Ovary (tissue), 10 donors: ENCODE data around the gene DDN. TPM values are rescaled to one million over a fixed set of nuclear protein-coding genes. Genes with fewer than 3 reads are reported as not detected.

Experiments used
- DNase-seq, 5 donors: peaks; one replicate each; pipeline ENCODE4 v3.0.0-alpha.2; 2019 to 2020
- H3K27ac ChIP-seq, 2 donors: fragments of 200-600 bp; one replicate each; pipeline versions ENCODE4 v1.5.1 to v1.8.0; 2019 to 2022
- H3K27me3 ChIP-seq: fragments of 200-600 bp; one replicate; pipeline ENCODE4 v1.8.0; 2022
- H3K36me3 ChIP-seq: fragments of 200-600 bp; sonication (generic); one replicate; pipeline ENCODE4 v1.5.1; 2019
- H3K4me1 ChIP-seq: one replicate; pipeline ENCODE4 v1.8.1; 2013; ENCODE audit warnings: mild to moderate bottlenecking, moderate library complexity; ENCODE audit not compliant: insufficient read depth
- H3K4me3 ChIP-seq: fragments of 200-600 bp; sonication (generic); one replicate; pipeline ENCODE4 v1.5.1; 2017
- H3K9me3 ChIP-seq, 2 donors: fragments of 200-600 bp in 1 of 2; sonication (generic) in 1 of 2; one replicate each; pipeline versions ENCODE4 v1.5.1 to v1.8.1; 2013 to 2019; ENCODE audit warnings: mild to moderate bottlenecking in 1 of 2, moderate library complexity in 1 of 2
- CTCF ChIP-seq, 3 donors: fragments of 450-650 bp in 2 of 3; fragments of 200-600 bp in 1 of 3; IDR thresholded peaks; one replicate each; pipeline versions ENCODE4 v1.5.1 to v1.8.0; 2016 to 2022; ENCODE audit warnings: antibody characterized with exemption in 3 of 3, mild to moderate bottlenecking in 1 of 3
- EP300 ChIP-seq: sonication (generic); formaldehyde crosslinking; IDR thresholded peaks from one replicate; pipeline ENCODE4 v1.6.1; 2017; ENCODE audit warnings: antibody characterized with exemption
- POLR2A ChIP-seq: fragments of 450-650 bp; IDR thresholded peaks from one replicate; pipeline ENCODE4 v1.6.1; 2017; ENCODE audit warnings: antibody characterized with exemption, mild to moderate bottlenecking, moderate library complexity
- WGBS, 3 donors: extraction: QIAGEN DNeasy Blood & Tissue Kit in 1 of 3; methylation state at CpG; one replicate each; pipeline versions ENCODE4 v1.1.5 to v1.1.7; 2013 to 2017; 5-methylcytosine and 5-hydroxymethylcytosine counted together
- intact Hi-C, 4 donors: fragments of 100-400 bp; cut with DNase I; formaldehyde crosslinking; loops; one replicate each; pipeline versions ENCODE4 v1.11.0 to v1.15.1; 2022 to 2023
- long read RNA-seq, 3 donors: library from polyadenylated mRNA in 2 of 3; unstranded in 2 of 3; transcript quantifications; one replicate each; pipeline ENCODE4 v2.0.0 and lab custom pipeline, GENCODE V29; 2021 to 2026
- polyA plus RNA-seq, 2 donors: library from polyadenylated mRNA; stranded (reverse); fragments of 200-250 nt in 1 of 2; fragments of 350-450 nt in 1 of 2; fragmentation: Illumina TruSeq in 1 of 2; extraction: RNeasy Lipid Tissue Mini Kit (QIAGEN cat#74804) in 1 of 2; gene quantifications; one replicate each; pipeline ENCODE4 v1.2.3, GENCODE V29; 2013 to 2014
- total RNA-seq, 7 donors: library from RNA; depleted of rRNA in 2 of 7; stranded (reverse); fragments of >200 nt in 2 of 7; fragmentation: NEBNext Ultra II Directional in 3 of 7; extraction: Animal tissue kit (Norgen Biotek cat#: 25700) in 3 of 7; gene quantifications; one replicate each; pipeline versions ENCODE4 v1.1.0 to v1.2.4, GENCODE V29; 2016 to 2023
- donor health status: DM: no; HTN: no; CAD: no; lungs with moderate emphysema.
- donor health status: DM: no; HTN: no; CAD: no.
- donor health status: Bipolar disorder and iron deficiency.
- donor health status: DM: yes; HTN: yes; CAD: no.
- donor health status: DM: no; HTN: no; CAD: no.
- donor health status: DM: yes; HTN: yes; CAD: no.

Gene DDN
- total RNA-seq = under 1 TPM in 1 of 7 donors, not detected in 6; 0.05 TPM
- under 1 TPM; 0.04 to 0.28 TPM for polyA plus RNA-seq
- long read RNA-seq, donor 1 = 0 reads
- long read RNA-seq, donor 2 = 0 reads
- long read RNA-seq, donor 3 = 0 reads

GRCh38 chr12:48999371-49000131, at the start of gene DDN:
Gene DDN (minus strand): TSS chr12:48999375. CDS start chr12:48999287, 88 bp downstream.
- Histone ChIP-seq H3K9me3 (no peaks in the 10 kb centered on the region), H3K27me3 (no peaks in the 10 kb centered on the region), H3K4me1 (peaks cover 6% of the 10 kb centered on the region), H3K36me3 (no peaks in the 10 kb centered on the region), H3K4me3 (peak within 1 kb of the TSS; percentile 33), H3K27ac (no peak within 1 kb of the TSS)
- intact Hi-C loops = loop anchor here in 2 of 4 donors (5.0 to 10.0 kb wide), 2 partner anchors 135 to 147 kb away; partner anchors contain the start of genes DDX23 (in 1 of the 2) and RND1 (in 1 of the 2)
- WGBS, 3 donors = 1 to 4% (median 1%) methylated on average over 21 to 30 of the region's 30 CpGs
- peak in 1 of 5 donors; percentile 26 for DNase-seq
- TF ChIP-seq POLR2A (no peak), EP300 (no peak), CTCF (IDR thresholded peaks at IDR 0.05) (no peak)

GRCh38 chr12:49048953-49049352, 49.8 kb upstream of the DDN start:
- no peaks in the 10 kb centered on the region for H3K9me3 ChIP-seq
- intact Hi-C loops = no loop called here
- no peak overlapping the region for H3K4me3 ChIP-seq
- H3K27me3 ChIP-seq = no peaks in the 10 kb centered on the region
- DNase-seq = no peak
- 88 to 92% (median 90%) methylated on average over 10 of the region's 10 CpGs for WGBS, 3 donors
- no peaks in the 10 kb centered on the region for H3K4me1 ChIP-seq
- TF ChIP-seq EP300 (no peak), POLR2A (no peak), CTCF (IDR thresholded peaks at IDR 0.05) (no peak)
- H3K27ac ChIP-seq = no peak overlapping the region
- no peaks in the 10 kb centered on the region for H3K36me3 ChIP-seq

- WGBS, 3 donors = 89 to 91% (median 90%) methylated on average over 12 of the region's 12 CpGs
- intact Hi-C loops = no loop called here
- Histone ChIP-seq H3K4me3 (no peak overlapping the region), H3K27ac (no peak overlapping the region), H3K9me3 (no peaks in the 10 kb centered on the region), H3K36me3 (no peaks in the 10 kb centered on the region), H3K4me1 (no peaks in the 10 kb centered on the region), H3K27me3 (no peaks in the 10 kb centered on the region)
- TF ChIP-seq EP300 (no peak), POLR2A (no peak), CTCF (IDR thresholded peaks at IDR 0.05) (no peak)
- DNase-seq = peak in 1 of 5 donors; percentile 26
Measured at GRCh38 chr12:49046129-49046895, 47.1 kb upstream of the DDN start.

GRCh38 chr12:49044660-49045059, 45.5 kb upstream of the DDN start:
- no peak for DNase-seq
- TF ChIP-seq CTCF (IDR thresholded peaks at IDR 0.05) = no peak
- TF ChIP-seq EP300 = no peak
- no peak for TF ChIP-seq POLR2A
- intact Hi-C loops = no loop called here
- 95 to 98% (median 96%) methylated on average over 12 of the region's 12 CpGs for WGBS, 3 donors
- Histone ChIP-seq H3K27me3 (no peaks in the 10 kb centered on the region), H3K4me1 (no peaks in the 10 kb centered on the region), H3K36me3 (no peaks in the 10 kb centered on the region), H3K4me3 (no peak overlapping the region), H3K9me3 (no peaks in the 10 kb centered on the region), H3K27ac (no peak overlapping the region)
